Natural killer cell (primary cell): Measurements from ENCODE around the gene GLT1D1. TPM values are rescaled to one million over a fixed set of nuclear protein-coding genes. Genes with fewer than 3 reads are reported as not detected.

ENCODE experiments used
- ATAC-seq, 3 donors: fragments of 150-1000 bp in 2 of 3; fragments of 200-7000 bp in 1 of 3; cut with Tn5 transposase; 1 replicate in 1 of 3; 2 replicates in 2 of 3; pipeline ENCODE4 v1.10.0; 2021; ENCODE audit warnings: mild to moderate bottlenecking in 2 of 3, moderate library complexity in 2 of 3
- DNase-seq, 2 donors: peaks; one replicate each; pipeline versions ENCODE4 v3.0.0 to v3.0.0-alpha.2; 2013 to 2021; ENCODE audit warnings: mixed read lengths in 1 of 2
- H3K27ac ChIP-seq: one replicate; pipeline ENCODE4 v1.5.1; 2013; ENCODE audit warnings: mild to moderate bottlenecking, low read length
- H3K27me3 ChIP-seq: one replicate; pipeline ENCODE4 v1.6.1; 2013; ENCODE audit warnings: low read length; ENCODE audit not compliant: control insufficient read depth, insufficient read depth
- H3K36me3 ChIP-seq: one replicate; pipeline ENCODE4 v1.6.1; 2013; ENCODE audit warnings: low read length; ENCODE audit not compliant: control insufficient read depth, insufficient read depth
- H3K4me1 ChIP-seq: one replicate; pipeline ENCODE4 v1.6.1; 2013; ENCODE audit warnings: low read length; ENCODE audit not compliant: control insufficient read depth, insufficient read depth
- H3K4me3 ChIP-seq: one replicate; pipeline ENCODE4 v1.5.1; 2013; ENCODE audit warnings: low read length
- H3K9me3 ChIP-seq: one replicate; pipeline ENCODE4 v1.6.1; 2013; ENCODE audit warnings: low read length; ENCODE audit not compliant: control insufficient read depth, insufficient read depth
- H3K27ac Mint-ChIP-seq, 2 donors: one replicate each; pipeline ENCODE4 v1.8.0; 2022; ENCODE audit warnings: mild to moderate bottlenecking in 2 of 2, mixed read lengths in 2 of 2, moderate library complexity in 1 of 2
- H3K27me3 Mint-ChIP-seq, 2 donors: one replicate each; pipeline ENCODE4 v1.8.0; 2022; ENCODE audit warnings: low read depth in 2 of 2, mixed read lengths in 2 of 2
- H3K36me3 Mint-ChIP-seq: one replicate; pipeline ENCODE4 v1.8.0; 2022; ENCODE audit warnings: mixed read lengths
- H3K4me1 Mint-ChIP-seq, 2 donors: one replicate each; pipeline ENCODE4 v1.8.0; 2022; ENCODE audit warnings: mixed read lengths in 2 of 2
- H3K4me3 Mint-ChIP-seq: one replicate; pipeline ENCODE4 v1.8.0; 2022; ENCODE audit warnings: mild to moderate bottlenecking, moderate library complexity, mixed read lengths
- H3K9me3 Mint-ChIP-seq, 2 donors: one replicate each; pipeline ENCODE4 v1.8.0; 2022; ENCODE audit warnings: mixed read lengths in 2 of 2
- WGBS: methylation state at CpG from one replicate; pipeline ENCODE4 v1.1.7; 2013; ENCODE audit warnings: missing lambda C conversion rate; ENCODE audit not compliant: insufficient coverage; 5-methylcytosine and 5-hydroxymethylcytosine counted together
- intact Hi-C: fragments of 100-400 bp; cut with micrococcal nuclease; formaldehyde crosslinking; loops from one replicate; pipeline ENCODE4 v1.14.2; 2022
- total RNA-seq, 4 donors: library from RNA; stranded (reverse); fragments of 120-200 nt in 1 of 4; gene quantifications; one replicate each; pipeline versions ENCODE4 v1.2.3 to v1.2.4, GENCODE V29; 2013 to 2022
- TF ChIP-seq, protein P1 (sequence below): fragments of 200-600 bp; IDR thresholded peaks from one replicate; pipeline ENCODE4 v1.8.0; 2022; ENCODE audit warnings: antibody characterized with exemption

The GLT1D1 gene
- total RNA-seq, 3 donors from 2014 or later (not counting 1 experiment from before 2014, with no cell fraction given), result 0.33 to 3.2 (median 2.6) TPM

- intact Hi-C loops, result no loop called here
- DNase-seq (no peak), ATAC-seq (no peak)
- no peak overlapping the region for H3K27ac Mint-ChIP-seq
- H3K4me3 Mint-ChIP-seq, result no peak overlapping the region
- Histone ChIP-seq H3K9me3 (peaks cover 3% of the 10 kb centered on the region), H3K36me3 (no peaks in the 10 kb centered on the region), H3K4me3 (no peak overlapping the region), H3K27me3 (no peaks in the 10 kb centered on the region), H3K27ac (no peak overlapping the region), H3K4me1 (no peaks in the 10 kb centered on the region)
- H3K36me3 Mint-ChIP-seq, result no peaks in the 10 kb centered on the region
- no peaks in the 10 kb centered on the region for H3K9me3 Mint-ChIP-seq
- WGBS, result 89% methylated on average over 3 of the region's 3 CpGs
- H3K27me3 Mint-ChIP-seq, result peaks cover 0 to 3% of the 10 kb centered on the region in 2 donors
- H3K4me1 Mint-ChIP-seq, result no peaks in the 10 kb centered on the region
- TF ChIP-seq, protein P1, sequence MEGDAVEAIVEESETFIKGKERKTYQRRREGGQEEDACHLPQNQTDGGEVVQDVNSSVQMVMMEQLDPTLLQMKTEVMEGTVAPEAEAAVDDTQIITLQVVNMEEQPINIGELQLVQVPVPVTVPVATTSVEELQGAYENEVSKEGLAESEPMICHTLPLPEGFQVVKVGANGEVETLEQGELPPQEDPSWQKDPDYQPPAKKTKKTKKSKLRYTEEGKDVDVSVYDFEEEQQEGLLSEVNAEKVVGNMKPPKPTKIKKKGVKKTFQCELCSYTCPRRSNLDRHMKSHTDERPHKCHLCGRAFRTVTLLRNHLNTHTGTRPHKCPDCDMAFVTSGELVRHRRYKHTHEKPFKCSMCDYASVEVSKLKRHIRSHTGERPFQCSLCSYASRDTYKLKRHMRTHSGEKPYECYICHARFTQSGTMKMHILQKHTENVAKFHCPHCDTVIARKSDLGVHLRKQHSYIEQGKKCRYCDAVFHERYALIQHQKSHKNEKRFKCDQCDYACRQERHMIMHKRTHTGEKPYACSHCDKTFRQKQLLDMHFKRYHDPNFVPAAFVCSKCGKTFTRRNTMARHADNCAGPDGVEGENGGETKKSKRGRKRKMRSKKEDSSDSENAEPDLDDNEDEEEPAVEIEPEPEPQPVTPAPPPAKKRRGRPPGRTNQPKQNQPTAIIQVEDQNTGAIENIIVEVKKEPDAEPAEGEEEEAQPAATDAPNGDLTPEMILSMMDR, result no peak
These were observed 171.8 kb downstream of the GLT1D1 start for GRCh38 chr12:129025055-129025454.

DNA sequence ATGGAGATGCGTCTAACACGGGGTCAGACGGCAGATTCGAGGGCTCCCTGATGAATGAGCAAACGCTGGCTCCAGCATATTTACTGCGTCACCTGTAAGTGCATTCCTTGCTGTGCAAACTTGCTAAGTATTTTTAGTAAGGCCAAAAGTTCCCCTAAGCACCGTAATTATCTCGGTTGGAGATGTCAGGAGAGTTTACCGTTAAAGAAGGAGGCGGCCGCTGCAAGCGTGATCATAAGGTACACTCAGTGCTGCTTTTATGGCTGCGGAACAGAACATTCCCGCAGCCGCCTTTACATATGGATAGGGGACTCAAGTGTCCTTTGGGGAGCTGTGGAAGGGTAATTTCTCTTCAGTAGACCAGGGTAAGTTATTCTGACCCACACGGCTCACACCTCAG, 175.6 kb downstream of the GLT1D1 start:
- Mint-ChIP-seq H3K4me3 (no peak overlapping the region), H3K27ac (no peak overlapping the region), H3K9me3 (no peaks in the 10 kb centered on the region), H3K27me3 (peaks cover 6 to 7% of the 10 kb centered on the region in 2 donors), H3K4me1 (no peaks in the 10 kb centered on the region), H3K36me3 (no peaks in the 10 kb centered on the region)
- no peak overlapping the region for H3K4me3 ChIP-seq
- no peaks in the 10 kb centered on the region for H3K4me1 ChIP-seq
- WGBS, result 81% methylated on average over 16 of the region's 16 CpGs
- peaks cover 3% of the 10 kb centered on the region for H3K9me3 ChIP-seq
- no peak for ATAC-seq
- H3K27ac ChIP-seq, result no peak overlapping the region
- intact Hi-C loops, result no loop called here
- H3K27me3 ChIP-seq, result no peaks in the 10 kb centered on the region
- H3K36me3 ChIP-seq, result no peaks in the 10 kb centered on the region
- TF ChIP-seq, protein P1, result no peak
- no peak for DNase-seq

Other genes starting within 250 kb of the GLT1D1 start
- 100 to 1,000 TPM; 176 to 306 (median 250) TPM for gene SLC15A4, start 29.5 kb upstream of the GLT1D1 start, total RNA-seq